Ovary (tissue), 10 donors: Measurements from ENCODE around the gene TSGA10. TPM values are rescaled to one million over a fixed set of nuclear protein-coding genes. Genes with fewer than 3 reads are reported as not detected.
A peak's percentile ranks its signal among the peaks of the same experiment; 100 is the strongest.

ENCODE experiments used
- DNase-seq, 5 donors: peaks; one replicate each; pipeline ENCODE4 v3.0.0-alpha.2; 2019 to 2020
- H3K27ac ChIP-seq, 2 donors: fragments of 200-600 bp; one replicate each; pipeline versions ENCODE4 v1.5.1 to v1.8.0; 2019 to 2022
- H3K27me3 ChIP-seq: fragments of 200-600 bp; one replicate; pipeline ENCODE4 v1.8.0; 2022
- H3K36me3 ChIP-seq: fragments of 200-600 bp; sonication (generic); one replicate; pipeline ENCODE4 v1.5.1; 2019
- H3K4me1 ChIP-seq: one replicate; pipeline ENCODE4 v1.8.1; 2013; ENCODE audit warnings: mild to moderate bottlenecking, moderate library complexity; ENCODE audit not compliant: insufficient read depth
- H3K4me3 ChIP-seq: fragments of 200-600 bp; sonication (generic); one replicate; pipeline ENCODE4 v1.5.1; 2017
- H3K9me3 ChIP-seq, 2 donors: fragments of 200-600 bp in 1 of 2; sonication (generic) in 1 of 2; one replicate each; pipeline versions ENCODE4 v1.5.1 to v1.8.1; 2013 to 2019; ENCODE audit warnings: mild to moderate bottlenecking in 1 of 2, moderate library complexity in 1 of 2
- EP300 ChIP-seq: sonication (generic); formaldehyde crosslinking; IDR thresholded peaks from one replicate; pipeline ENCODE4 v1.6.1; 2017; ENCODE audit warnings: antibody characterized with exemption
- POLR2A ChIP-seq: fragments of 450-650 bp; IDR thresholded peaks from one replicate; pipeline ENCODE4 v1.6.1; 2017; ENCODE audit warnings: antibody characterized with exemption, mild to moderate bottlenecking, moderate library complexity
- WGBS, 3 donors: extraction: QIAGEN DNeasy Blood & Tissue Kit in 1 of 3; methylation state at CpG; one replicate each; pipeline versions ENCODE4 v1.1.5 to v1.1.7; 2013 to 2017; 5-methylcytosine and 5-hydroxymethylcytosine counted together
- intact Hi-C, 4 donors: fragments of 100-400 bp; cut with DNase I; formaldehyde crosslinking; loops; one replicate each; pipeline versions ENCODE4 v1.11.0 to v1.15.1; 2022 to 2023
- long read RNA-seq, 3 donors: library from polyadenylated mRNA in 2 of 3; unstranded in 2 of 3; transcript quantifications; one replicate each; pipeline ENCODE4 v2.0.0 and lab custom pipeline, GENCODE V29; 2021 to 2026
- polyA plus RNA-seq, 2 donors: library from polyadenylated mRNA; stranded (reverse); fragments of 200-250 nt in 1 of 2; fragments of 350-450 nt in 1 of 2; fragmentation: Illumina TruSeq in 1 of 2; extraction: RNeasy Lipid Tissue Mini Kit (QIAGEN cat#74804) in 1 of 2; gene quantifications; one replicate each; pipeline ENCODE4 v1.2.3, GENCODE V29; 2013 to 2014
- total RNA-seq, 7 donors: library from RNA; depleted of rRNA in 2 of 7; stranded (reverse); fragments of >200 nt in 2 of 7; fragmentation: NEBNext Ultra II Directional in 3 of 7; extraction: Animal tissue kit (Norgen Biotek cat#: 25700) in 3 of 7; gene quantifications; one replicate each; pipeline versions ENCODE4 v1.1.0 to v1.2.4, GENCODE V29; 2016 to 2023
- TF ChIP-seq, protein P1 (sequence below), 3 donors: fragments of 450-650 bp in 2 of 3; fragments of 200-600 bp in 1 of 3; IDR thresholded peaks; one replicate each; pipeline versions ENCODE4 v1.5.1 to v1.8.0; 2016 to 2022; ENCODE audit warnings: antibody characterized with exemption in 3 of 3, mild to moderate bottlenecking in 1 of 3
- donor health status: DM: no; HTN: no; CAD: no; lungs with moderate emphysema.
- donor health status: DM: no; HTN: no; CAD: no.
- donor health status: Bipolar disorder and iron deficiency.
- donor health status: DM: yes; HTN: yes; CAD: no.
- donor health status: DM: no; HTN: no; CAD: no.
- donor health status: DM: yes; HTN: yes; CAD: no.

TSGA10 gene, protein sequence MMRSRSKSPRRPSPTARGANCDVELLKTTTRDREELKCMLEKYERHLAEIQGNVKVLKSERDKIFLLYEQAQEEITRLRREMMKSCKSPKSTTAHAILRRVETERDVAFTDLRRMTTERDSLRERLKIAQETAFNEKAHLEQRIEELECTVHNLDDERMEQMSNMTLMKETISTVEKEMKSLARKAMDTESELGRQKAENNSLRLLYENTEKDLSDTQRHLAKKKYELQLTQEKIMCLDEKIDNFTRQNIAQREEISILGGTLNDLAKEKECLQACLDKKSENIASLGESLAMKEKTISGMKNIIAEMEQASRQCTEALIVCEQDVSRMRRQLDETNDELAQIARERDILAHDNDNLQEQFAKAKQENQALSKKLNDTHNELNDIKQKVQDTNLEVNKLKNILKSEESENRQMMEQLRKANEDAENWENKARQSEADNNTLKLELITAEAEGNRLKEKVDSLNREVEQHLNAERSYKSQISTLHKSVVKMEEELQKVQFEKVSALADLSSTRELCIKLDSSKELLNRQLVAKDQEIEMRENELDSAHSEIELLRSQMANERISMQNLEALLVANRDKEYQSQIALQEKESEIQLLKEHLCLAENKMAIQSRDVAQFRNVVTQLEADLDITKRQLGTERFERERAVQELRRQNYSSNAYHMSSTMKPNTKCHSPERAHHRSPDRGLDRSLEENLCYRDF
- total RNA-seq: 10 to 100 TPM in 2 of 7 donors, 1 to 10 TPM in 5; 7.0 to 35.5 (median 8.7) TPM
- polyA plus RNA-seq: 1 to 10 TPM; 1.8 to 3.1 TPM
- long read RNA-seq, donor 1, partial matches to known transcripts: 2 of 10 reads
- long read RNA-seq, donor 1, other reads (novel, unspliced or antisense): 7 of 10 reads
- long read RNA-seq, donor 2, partial matches to known transcripts: 20 of 21 reads
- long read RNA-seq, donor 2, other reads (novel, unspliced or antisense): 0 of 21 reads
- long read RNA-seq, donor 3, partial matches to known transcripts: 0 of 4 reads
- long read RNA-seq, donor 3, other reads (novel, unspliced or antisense): 2 of 4 reads

DNA sequence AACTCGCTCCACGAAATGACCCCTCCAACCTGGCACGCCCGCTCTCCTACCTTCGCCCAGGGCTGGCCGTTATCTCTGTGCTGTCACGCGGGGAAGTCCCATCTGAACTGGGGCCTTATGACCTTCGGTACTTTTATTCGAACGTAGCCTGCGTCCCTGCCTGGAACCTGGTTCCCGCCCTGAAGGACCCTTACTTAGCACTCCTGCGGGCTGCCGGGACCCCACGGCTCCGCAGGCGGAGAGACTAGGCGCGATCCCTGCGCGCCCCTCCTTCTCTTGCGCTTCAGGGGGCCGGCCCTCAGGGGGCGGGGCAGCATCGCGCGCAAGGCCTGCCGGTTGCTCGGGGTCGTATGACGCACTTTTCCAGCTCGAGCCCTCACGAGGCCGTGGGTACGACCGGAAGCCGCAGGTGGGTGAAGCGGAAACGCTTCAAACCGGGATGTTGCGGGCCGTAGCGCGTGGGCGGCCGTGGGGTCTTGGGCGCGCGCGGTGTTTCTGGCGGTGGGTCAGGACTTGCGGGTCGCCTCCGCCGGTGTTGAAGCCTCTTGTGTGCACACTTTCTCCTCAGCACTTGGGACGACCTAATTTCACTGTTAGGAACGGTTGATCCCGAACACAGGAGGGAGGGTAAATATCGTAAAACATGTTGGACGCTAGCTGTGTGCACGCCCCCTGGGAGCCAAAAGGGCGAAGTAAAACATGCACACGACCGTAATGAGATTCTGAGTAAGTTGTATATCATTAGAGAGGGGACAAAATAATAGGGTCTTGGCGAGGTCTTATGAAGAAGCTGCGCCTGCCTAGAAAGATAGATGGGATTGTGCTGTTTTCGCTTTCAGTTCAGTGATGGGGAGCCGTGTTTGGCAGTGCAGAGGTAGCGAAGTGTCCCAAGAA lies at the start of gene TSGA10, which contains the start of gene LIPT1:
Gene TSGA10 (minus strand): TSS at position 300 of the 894 bp plus-strand sequence. CDS start 45,503 bp downstream, outside the sequence.
Gene LIPT1 (plus strand): TSS at position 325 of the 894 bp plus-strand sequence. CDS start 6,991 bp downstream, outside the sequence.
- TF ChIP-seq, protein P1, sequence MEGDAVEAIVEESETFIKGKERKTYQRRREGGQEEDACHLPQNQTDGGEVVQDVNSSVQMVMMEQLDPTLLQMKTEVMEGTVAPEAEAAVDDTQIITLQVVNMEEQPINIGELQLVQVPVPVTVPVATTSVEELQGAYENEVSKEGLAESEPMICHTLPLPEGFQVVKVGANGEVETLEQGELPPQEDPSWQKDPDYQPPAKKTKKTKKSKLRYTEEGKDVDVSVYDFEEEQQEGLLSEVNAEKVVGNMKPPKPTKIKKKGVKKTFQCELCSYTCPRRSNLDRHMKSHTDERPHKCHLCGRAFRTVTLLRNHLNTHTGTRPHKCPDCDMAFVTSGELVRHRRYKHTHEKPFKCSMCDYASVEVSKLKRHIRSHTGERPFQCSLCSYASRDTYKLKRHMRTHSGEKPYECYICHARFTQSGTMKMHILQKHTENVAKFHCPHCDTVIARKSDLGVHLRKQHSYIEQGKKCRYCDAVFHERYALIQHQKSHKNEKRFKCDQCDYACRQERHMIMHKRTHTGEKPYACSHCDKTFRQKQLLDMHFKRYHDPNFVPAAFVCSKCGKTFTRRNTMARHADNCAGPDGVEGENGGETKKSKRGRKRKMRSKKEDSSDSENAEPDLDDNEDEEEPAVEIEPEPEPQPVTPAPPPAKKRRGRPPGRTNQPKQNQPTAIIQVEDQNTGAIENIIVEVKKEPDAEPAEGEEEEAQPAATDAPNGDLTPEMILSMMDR (IDR thresholded peaks at IDR 0.05): no peak
- peak; percentile 73 for TF ChIP-seq EP300
- peak; percentile 90 for TF ChIP-seq POLR2A
- intact Hi-C loops: no loop called here
- H3K4me1 ChIP-seq: peaks cover 9% of the 10 kb centered on the region
- no peaks in the 10 kb centered on the region for H3K27me3 ChIP-seq
- H3K27ac ChIP-seq: peak within 1 kb of the TSS; percentile 88 to 92
- 0 to 1% (median 0%) methylated on average over 64 to 70 of the region's 70 CpGs for WGBS, 3 donors
- peak within 1 kb of the TSS; percentile 86 for H3K4me3 ChIP-seq
- peak; percentile 93 to 95 (median 94) for DNase-seq
- no peaks in the 10 kb centered on the region for H3K9me3 ChIP-seq
- H3K36me3 ChIP-seq: no peaks in the 10 kb centered on the region

DNA sequence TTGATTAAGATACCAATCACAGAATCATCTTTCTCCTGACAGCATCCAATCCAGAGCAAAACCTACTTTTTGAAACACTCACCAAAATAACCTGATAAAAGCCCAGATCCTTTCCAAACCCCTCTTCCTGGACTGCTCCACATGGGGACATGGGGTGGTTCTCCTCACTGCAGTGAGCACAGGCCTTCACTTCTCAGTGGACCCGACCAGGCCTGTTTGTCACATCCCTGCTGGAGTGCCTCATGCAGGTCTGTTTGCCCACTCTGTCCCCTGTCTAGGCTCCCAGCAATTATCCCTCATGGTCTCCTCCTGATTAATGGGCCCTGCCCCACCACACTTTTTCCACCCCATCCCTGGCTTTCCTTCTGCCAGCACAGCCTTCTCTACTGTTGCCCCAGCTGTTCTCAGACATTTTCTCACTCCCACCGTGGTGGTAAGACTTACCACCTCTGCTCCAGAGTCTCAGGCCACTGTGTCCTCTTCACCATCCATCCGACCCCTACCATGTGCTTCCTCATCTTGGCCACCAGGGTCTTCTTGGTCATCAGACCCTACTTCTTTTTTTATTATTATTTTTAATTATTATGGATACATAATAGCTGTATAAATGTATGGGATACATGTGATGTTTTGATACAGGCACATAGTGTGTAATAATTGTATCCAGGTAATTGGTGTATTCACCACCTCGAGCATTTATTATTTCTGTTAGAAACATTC lies 47.4 kb upstream of the TSGA10 start:
- H3K9me3 ChIP-seq: no peaks in the 10 kb centered on the region
- no peaks in the 10 kb centered on the region for H3K36me3 ChIP-seq
- WGBS, 3 donors: 86 to 91% (median 89%) methylated on average over 4 of the region's 4 CpGs
- DNase-seq: no peak
- TF ChIP-seq POLR2A (no peak), EP300 (no peak)
- TF ChIP-seq, protein P1 (IDR thresholded peaks at IDR 0.05): no peak
- H3K27me3 ChIP-seq: no peaks in the 10 kb centered on the region
- H3K4me1 ChIP-seq: no peaks in the 10 kb centered on the region
- H3K4me3 ChIP-seq: no peak overlapping the region
- H3K27ac ChIP-seq: no peak overlapping the region
- intact Hi-C loops: no loop called here

DNA sequence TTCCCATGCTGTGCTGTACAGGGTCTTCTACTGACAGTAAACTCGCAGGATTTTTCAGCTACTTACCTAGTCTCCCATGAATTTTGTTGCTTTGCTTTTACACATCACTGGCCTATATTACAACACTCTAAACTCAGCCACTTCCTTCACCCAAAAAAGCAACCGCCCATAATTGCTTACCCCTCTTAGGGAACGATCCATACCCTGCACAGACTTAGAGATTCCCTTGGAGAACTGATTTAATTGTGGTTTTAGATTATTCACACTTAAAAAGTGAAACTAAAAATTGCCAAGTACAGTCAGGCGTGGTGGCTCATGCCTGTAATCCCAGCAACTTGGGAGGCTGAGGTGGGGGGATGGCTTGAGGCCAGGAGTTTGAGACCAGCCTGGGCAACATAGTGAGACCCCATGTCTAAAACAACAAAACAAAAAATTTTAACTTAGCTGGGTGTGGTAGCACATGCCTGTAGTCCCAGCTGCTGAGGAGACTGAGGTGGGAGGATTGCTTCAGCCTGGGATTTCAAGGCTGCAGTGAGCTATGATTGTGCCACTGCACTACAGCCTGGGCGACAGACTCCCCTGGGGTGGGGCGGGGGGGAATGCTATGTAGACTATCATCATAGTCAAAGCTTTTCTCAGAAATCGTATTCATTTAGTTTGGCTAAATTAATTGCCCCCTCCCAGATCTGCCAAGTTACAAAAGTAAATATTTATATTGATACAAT lies 45.5 kb upstream of the TSGA10 start:
- no peaks in the 10 kb centered on the region for H3K27me3 ChIP-seq
- no peaks in the 10 kb centered on the region for H3K4me1 ChIP-seq
- intact Hi-C loops: no loop called here
- DNase-seq: no peak
- no peak overlapping the region for H3K27ac ChIP-seq
- H3K4me3 ChIP-seq: no peak overlapping the region
- H3K36me3 ChIP-seq: no peaks in the 10 kb centered on the region
- TF ChIP-seq POLR2A (no peak), EP300 (no peak)
- TF ChIP-seq, protein P1 (IDR thresholded peaks at IDR 0.05): no peak
- 66 to 82% (median 71%) methylated on average over 7 of the region's 7 CpGs for WGBS, 3 donors
- H3K9me3 ChIP-seq: no peaks in the 10 kb centered on the region
